NCI-H1417 treated with DMSO at 0.1 percent for 48 hours (cell line): ENCODE data around the gene HPX.
A peak's percentile ranks its signal among the peaks of the same experiment; 100 is the strongest.

Experiments
- DNase-seq: peaks from one replicate; lab custom pipeline; 2025; lab: John Stamatoyannopoulos, UW

The HPX gene

GRCh38 chr11:6389905-6390717 lies 50.7 kb downstream of the HPX start, which contains the start of gene SMPD1:
Gene SMPD1, plus strand, starts transcription at chr11:6390474. Its CDS starts 125 bp downstream, at chr11:6390599.
- DNase-seq = peak; percentile 63

- no peak for DNase-seq
Measured at GRCh38 chr11:6388748-6389147, 52.0 kb downstream of the HPX start.

DNA sequence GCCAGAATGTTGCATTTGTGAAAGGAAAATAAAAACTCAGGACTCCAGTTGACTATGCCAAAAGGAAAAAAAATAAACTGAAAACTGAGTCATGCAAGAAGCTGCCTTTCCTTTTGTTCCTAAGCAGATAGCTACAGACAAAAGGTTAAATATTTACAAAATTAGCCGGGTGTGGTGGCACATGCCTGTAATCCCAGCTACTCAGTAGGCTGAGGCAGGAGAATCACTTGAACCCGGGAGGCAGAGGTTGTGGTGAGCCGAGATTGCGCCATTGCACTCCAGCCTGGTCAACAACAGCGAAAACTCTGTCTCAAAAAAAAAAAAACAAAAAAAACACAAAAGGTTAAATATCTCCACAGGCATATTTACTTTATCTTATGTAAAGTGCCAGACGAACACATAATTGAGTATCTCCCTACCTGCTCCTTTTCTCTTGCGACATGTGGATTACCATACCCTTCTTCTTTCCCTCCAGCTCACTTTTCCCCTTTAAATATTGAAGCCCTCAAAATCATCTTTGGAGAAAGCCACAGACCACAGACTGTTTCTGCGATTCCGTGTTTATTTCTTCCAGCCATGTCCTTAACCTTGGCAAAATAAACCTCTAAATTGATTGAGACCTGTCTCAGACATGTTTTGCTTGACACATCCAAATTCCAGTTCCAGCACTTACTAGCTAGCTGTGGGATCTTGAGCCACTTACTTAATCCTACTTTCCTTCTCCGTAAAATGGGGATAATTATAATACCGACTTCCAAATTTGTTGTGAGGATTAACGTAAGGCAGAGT lies 52.8 kb downstream of the HPX start:
- DNase-seq = no peak

GRCh38 chr11:6385046-6385777 lies 55.6 kb downstream of the HPX start:
- no peak for DNase-seq
